ENCODE measurements around the gene CCDC38.

Gene CCDC38

GRCh38 chr12:95949477-95950206, 7.2 kb upstream of the CCDC38 start:
- DNase-seq, result peak; percentile 58

GRCh38 chr12:95944108-95944704, 1.8 kb upstream of the CCDC38 start:
- DNase-seq, result no peak
- Histone ChIP-seq H3K27me3 (ENCODE audit: insufficient read depth, low read depth, severe bottlenecking) (no peaks in the 10 kb centered on the region), H3K27ac (no peak overlapping the region), H3K36me3 (no peaks in the 10 kb centered on the region), H3K4me3 (ENCODE audit: low read depth, low read length) (no peak overlapping the region), H3K9me3 (ENCODE audit: severe bottlenecking) (no peaks in the 10 kb centered on the region)
- no peak for TF ChIP-seq CTCF (IDR thresholded peaks at IDR 0.05; ENCODE audit: low read depth, low read length)

More at GRCh38 chr12:95949477-95950206, 7.2 kb upstream of the CCDC38 start:
- Histone ChIP-seq H3K36me3 (no peaks in the 10 kb centered on the region), H3K27me3 (ENCODE audit: insufficient read depth, low read depth, severe bottlenecking) (no peaks in the 10 kb centered on the region), H3K27ac (peak overlapping the region; percentile 62), H3K4me3 (ENCODE audit: low read depth, low read length) (no peak overlapping the region), H3K9me3 (ENCODE audit: severe bottlenecking) (no peaks in the 10 kb centered on the region)
- TF ChIP-seq CTCF (IDR thresholded peaks at IDR 0.05; ENCODE audit: low read depth, low read length), result no peak

- Histone ChIP-seq H3K9me3 (ENCODE audit: severe bottlenecking) (no peaks in the 10 kb centered on the region), H3K4me3 (ENCODE audit: low read depth, low read length) (peak within 1 kb of the TSS; percentile 82), H3K36me3 (no peaks in the 10 kb centered on the region), H3K27ac (peak within 1 kb of the TSS; percentile 85), H3K27me3 (ENCODE audit: insufficient read depth, low read depth, severe bottlenecking) (no peaks in the 10 kb centered on the region)
- peak; percentile 56 for DNase-seq
- peak; percentile 47 for TF ChIP-seq CTCF (IDR thresholded peaks at IDR 0.05; ENCODE audit: low read depth, low read length)
Observed at GRCh38 chr12:95943330-95943842, 972 bp upstream of the CCDC38 start, which contains the start of gene AMDHD1. Gene AMDHD1 (plus strand): TSS chr12:95943331. CDS start chr12:95943399, 68 bp downstream.

GRCh38 chr12:95942101-95942523, 302 bp downstream of the CCDC38 start:
- Histone ChIP-seq H3K27ac (peak overlapping the region; percentile 85), H3K27me3 (ENCODE audit: insufficient read depth, low read depth, severe bottlenecking) (no peaks in the 10 kb centered on the region), H3K4me3 (ENCODE audit: low read depth, low read length) (peak overlapping the region; percentile 82), H3K36me3 (no peaks in the 10 kb centered on the region), H3K9me3 (ENCODE audit: severe bottlenecking) (no peaks in the 10 kb centered on the region)
- TF ChIP-seq CTCF (IDR thresholded peaks at IDR 0.05; ENCODE audit: low read depth, low read length), result no peak
- no peak for DNase-seq

- Histone ChIP-seq H3K36me3 (no peaks in the 10 kb centered on the region), H3K27me3 (ENCODE audit: insufficient read depth, low read depth, severe bottlenecking) (no peaks in the 10 kb centered on the region), H3K9me3 (ENCODE audit: severe bottlenecking) (no peaks in the 10 kb centered on the region), H3K27ac (no peak overlapping the region), H3K4me3 (ENCODE audit: low read depth, low read length) (no peak overlapping the region)
- TF ChIP-seq CTCF (IDR thresholded peaks at IDR 0.05; ENCODE audit: low read depth, low read length), result no peak
- DNase-seq, result no peak
Observed at GRCh38 chr12:95940514-95940913, 1.9 kb downstream of the CCDC38 start.
